PC-9 (cell line): Measurements from ENCODE around the gene PRKAG1.

Source experiments
- CTCF ChIP-seq: fragments of 200-600 bp; sonication (generic); conservative IDR thresholded peaks from 2 replicates; pipeline ENCODE4 v1.6.1; 2017; ENCODE audit warnings: mixed run types, antibody characterized with exemption, mild to moderate bottlenecking, moderate library complexity
- EZH2 ChIP-seq: fragments of 200-600 bp; sonication (generic); IDR thresholded peaks from 2 replicates; pipeline ENCODE4 v1.8.0; 2017; ENCODE audit warnings: antibody characterized with exemption, low read depth

GRCh38 chr12:49025463-49025862 lies 6.9 kb upstream of the PRKAG1 start:
- TF ChIP-seq CTCF (no peak), EZH2 (no peak)
